Endothelial cell of umbilical vein (primary cell): ENCODE results near the gene ESYT2. TPM values are rescaled to one million over a fixed set of nuclear protein-coding genes. Genes with fewer than 3 reads are reported as not detected.

ENCODE experiments used
- BruUV-seq: library from RNA; stranded (reverse); fragments of 400-500 nt; replicated peaks from 2 replicates; lab custom pipeline; 2021; lab: Mats Ljungman, UMichigan
- CTCF ChIA-PET: fragments of 300-600, 350-600 bp; sonication (Branson Sonifier 250); formaldehyde crosslinking; loops from one replicate; lab custom pipeline; 2021; ENCODE audit warnings: antibody characterized with exemption, inconsistent platforms; lab: Charles Lee
- POLR2A ChIA-PET: fragments of 300-600, 350-600 bp; sonication (Branson Sonifier 250); formaldehyde crosslinking; loops from one replicate; lab custom pipeline; 2021; ENCODE audit warnings: antibody characterized with exemption, inconsistent platforms; lab: Charles Lee
- DNase-seq: peaks from one replicate; pipeline ENCODE4 v3.0.0-alpha.2; 2011; ENCODE audit warnings: low read depth, low spot score
- FAIRE-seq: peaks from 2 replicates; lab custom pipeline; 2011; peaks lifted over from hg19 to GRCh38; lab: Jason Lieb, UNC
- H2AFZ ChIP-seq: 2 replicates; pipeline ENCODE4 v1.6.0; 2012; ENCODE audit warnings: low read depth, low read length, control low read depth, inconsistent platforms
- H3K27ac ChIP-seq: 2 replicates; pipeline ENCODE4 v1.5.1; 2011; ENCODE audit warnings: low read depth, mild to moderate bottlenecking, control low read depth, low read length, moderate library complexity; ENCODE audit not compliant: insufficient read depth
- H3K27me3 ChIP-seq, 2 experiments: 2 replicates each; pipeline versions ENCODE4 v1.6.0 to v1.6.1; 2011; ENCODE audit warnings: low read length in 2 of 2, mixed read lengths in 1 of 2; ENCODE audit not compliant: control insufficient read depth in 2 of 2, insufficient read depth in 2 of 2
- H3K36me3 ChIP-seq, 2 experiments: 2 replicates in 1 of 2; 3 replicates in 1 of 2; pipeline ENCODE4 v1.5.1; 2011; ENCODE audit warnings: low read length in 2 of 2, mild to moderate bottlenecking in 1 of 2, moderate library complexity in 1 of 2; ENCODE audit not compliant: control insufficient read depth in 2 of 2, insufficient read depth in 2 of 2; ENCODE audit errors: extremely low read depth in 1 of 2
- H3K4me1 ChIP-seq: 3 replicates; pipeline ENCODE4 v1.5.1; 2011; ENCODE audit warnings: mild to moderate bottlenecking, low read length; ENCODE audit not compliant: control insufficient read depth, insufficient read depth; ENCODE audit errors: extremely low read depth
- H3K4me2 ChIP-seq: 2 replicates; pipeline ENCODE4 v1.6.1; 2011; ENCODE audit warnings: low read length, control low read depth, mixed read lengths; ENCODE audit not compliant: insufficient read depth
- H3K4me3 ChIP-seq, 3 experiments: fragments of 200-600 bp in 1 of 3; sonication (generic), shearing (Covaris generic) in 1 of 3; replicated peaks in 1 of 3; 2 replicates each; pipeline ENCODE4 v1.5.1; 2011 to 2016; ENCODE audit warnings: control low read depth in 3 of 3, low read length in 3 of 3, mild to moderate bottlenecking in 2 of 3, inconsistent platforms in 1 of 3, low read depth in 1 of 3, moderate library complexity in 1 of 3; ENCODE audit not compliant: insufficient read depth in 1 of 3
- H3K79me2 ChIP-seq: 2 replicates; pipeline ENCODE4 v1.6.0; 2012; ENCODE audit warnings: low read length, inconsistent platforms; ENCODE audit not compliant: control insufficient read depth, insufficient read depth
- H3K9ac ChIP-seq: replicated peaks from 2 replicates; pipeline ENCODE3; 2011; ENCODE audit warnings: low read length, control low read depth; ENCODE audit not compliant: insufficient read depth; ENCODE audit errors: extremely low read depth
- H3K9me1 ChIP-seq: replicated peaks from 3 replicates; pipeline ENCODE4 v1.6.0; 2011; ENCODE audit warnings: mild to moderate bottlenecking, low read length; ENCODE audit not compliant: control insufficient read depth, insufficient read depth; ENCODE audit errors: extremely low read depth
- H3K9me3 ChIP-seq: replicated peaks from 2 replicates; pipeline ENCODE4 v1.5.1; 2012; ENCODE audit warnings: low read length, inconsistent platforms; ENCODE audit not compliant: control insufficient read depth, insufficient read depth
- H4K20me1 ChIP-seq: replicated peaks from 2 replicates; pipeline ENCODE3; 2011; ENCODE audit warnings: mild to moderate bottlenecking, low read length; ENCODE audit not compliant: control insufficient read depth, insufficient read depth; ENCODE audit errors: extremely low read depth
- CTCF ChIP-seq, 2 donors: IDR thresholded peaks; 1 replicate in 1 of 2; 2 replicates in 1 of 2; pipeline ENCODE4 v1.5.1; 2011; ENCODE audit warnings: low read length in 2 of 2, mild to moderate bottlenecking in 2 of 2, moderate library complexity in 2 of 2, control low read depth in 1 of 2, inconsistent platforms in 1 of 2, low read depth in 1 of 2; ENCODE audit not compliant: insufficient read depth in 1 of 2; ENCODE audit errors: extremely low read depth in 1 of 2
- EZH2 ChIP-seq: IDR thresholded peaks from 2 replicates; pipeline ENCODE4 v1.6.1; 2012; ENCODE audit warnings: borderline replicate concordance, low read depth, mild to moderate bottlenecking, moderate library complexity, low read length, inconsistent platforms; ENCODE audit not compliant: severe bottlenecking
- FOS ChIP-seq: IDR thresholded peaks from 2 replicates; pipeline ENCODE4 v1.6.1; 2011; ENCODE audit warnings: mild to moderate bottlenecking, low read length, moderate library complexity, borderline replicate concordance; ENCODE audit not compliant: insufficient read depth
- GATA2 ChIP-seq: IDR thresholded peaks from 2 replicates; pipeline ENCODE4 v1.7.0; 2011; ENCODE audit warnings: low read depth, mild to moderate bottlenecking, moderate library complexity, mixed read lengths, low read length; ENCODE audit not compliant: insufficient read length, insufficient read depth
- JUN ChIP-seq: IDR thresholded peaks from 2 replicates; pipeline ENCODE4 v1.6.1; 2011; ENCODE audit warnings: borderline replicate concordance, low read depth; ENCODE audit not compliant: insufficient read length, insufficient read depth
- MAX ChIP-seq: IDR thresholded peaks from 2 replicates; pipeline ENCODE4 v1.6.1; 2011; ENCODE audit not compliant: insufficient read depth, insufficient read length
- MYC ChIP-seq: IDR thresholded peaks from one replicate; pipeline ENCODE4 v1.6.1; 2011; ENCODE audit warnings: mild to moderate bottlenecking, low read depth, low read length
- POLR2A ChIP-seq: IDR thresholded peaks from 2 replicates; pipeline ENCODE4 v1.6.1; 2012; ENCODE audit warnings: low read depth, mild to moderate bottlenecking, control low read depth, low read length
- POLR2AphosphoS5 ChIP-seq: IDR thresholded peaks from 2 replicates; pipeline ENCODE4 v1.6.1; 2012; ENCODE audit warnings: low read depth, mild to moderate bottlenecking, control low read depth, low read length, moderate library complexity; ENCODE audit not compliant: insufficient read depth
- dilution Hi-C: fragments of 300-500 bp; cut with MboI; formaldehyde crosslinking; loops from one replicate; pipeline ENCODE4 v1.15.0; 2019; ENCODE audit warnings: low sequenced_read_pairs; ENCODE audit not compliant: extremely low pct_ligation_motif_present
- intact Hi-C: fragments of 100-400 bp; cut with micrococcal nuclease; formaldehyde crosslinking; loops from one replicate; pipeline ENCODE4 v1.10.0; 2022
- polyA plus RNA-seq, 4 experiments: library from polyadenylated mRNA; depleted of rRNA in 3 of 4; stranded (reverse) in 3 of 4; unstranded in 1 of 4; fragments of >200 nt; gene quantifications; 2 replicates each; pipeline versions ENCODE4 v1.2.1 to v1.2.3, GENCODE V29; 2011 to 2012; ENCODE audit warnings: missing spikeins in 1 of 4
- total RNA-seq: library from RNA; stranded (reverse); gene quantifications from 2 replicates; pipeline ENCODE4 v1.2.3, GENCODE V29; 2021

Gene ESYT2
- total and polyA plus RNA-seq, 2 donors (not counting 3 experiments of a cell fraction or from before 2014, with no cell fraction given) = 18.8 to 46.6 TPM

- Histone ChIP-seq H3K9me1 (no peaks in the 10 kb centered on the region), H3K36me3 (peaks cover 6 to 14% of the 10 kb centered on the region in 2 experiments), H4K20me1 (no peaks in the 10 kb centered on the region), H3K4me3 (no peak overlapping the region), H3K4me2 (no peak overlapping the region), H2AFZ (no peak overlapping the region), H3K9ac (no peak overlapping the region), H3K27me3 (no peaks in the 10 kb centered on the region), H3K4me1 (peaks cover 11% of the 10 kb centered on the region), H3K27ac (no peak overlapping the region), H3K79me2 (no peaks in the 10 kb centered on the region), H3K9me3 (no peaks in the 10 kb centered on the region)
- intact Hi-C loops = no loop called here
- dilution Hi-C loops = no loop called here
- TF ChIP-seq MYC (no peak), POLR2AphosphoS5 (no peak), GATA2 (no peak), JUN (no peak), FOS (no peak), POLR2A (no peak), CTCF (IDR thresholded peaks at IDR 0.05; ENCODE audit: extremely low read depth in 1 of 2, insufficient read depth in 1 of 2, low read depth in 1 of 2, low read length in 2 of 2) (no peak), MAX (no peak), EZH2 (no peak)
- no peak for DNase-seq
- ChIA-PET POLR2A (no interaction called here), CTCF (no interaction called here)
- no TSS peak for BruUV-seq
- no peak for FAIRE-seq
Observed at GRCh38 chr7:158778471-158778870, 50.8 kb downstream of the ESYT2 start.
